Neural crest cell (in vitro differentiated cells): ENCODE data around the gene RYR3. TPM values are rescaled to one million over a fixed set of nuclear protein-coding genes. Genes with fewer than 3 reads are reported as not detected.

Experiments used
- DNase-seq: peaks from one replicate; pipeline ENCODE4 v3.0.0; 2021; ENCODE audit warnings: low read depth, mixed read lengths, low spot score
- H3K27ac Mint-ChIP-seq: one replicate; pipeline ENCODE4 v1.8.0; 2021; ENCODE audit warnings: mild to moderate bottlenecking, mixed read lengths; ENCODE audit not compliant: unreplicated experiment
- H3K27me3 Mint-ChIP-seq: 2 replicates; pipeline ENCODE4 v1.8.0; 2021; ENCODE audit warnings: low read depth, mild to moderate bottlenecking, mixed read lengths
- H3K36me3 Mint-ChIP-seq: 2 replicates; pipeline ENCODE4 v1.8.0; 2021; ENCODE audit warnings: low read depth, mild to moderate bottlenecking, mixed read lengths
- H3K4me1 Mint-ChIP-seq: 2 replicates; pipeline ENCODE4 v1.8.0; 2021; ENCODE audit warnings: mixed read lengths
- H3K4me3 Mint-ChIP-seq: one replicate; pipeline ENCODE4 v1.8.0; 2021; ENCODE audit warnings: mild to moderate bottlenecking, mixed read lengths
- H3K9me3 Mint-ChIP-seq: 2 replicates; pipeline ENCODE4 v1.8.0; 2021; ENCODE audit warnings: mixed read lengths
- CTCF ChIP-seq: fragments of 200-600 bp; sonication (generic); conservative IDR thresholded peaks from 2 replicates; pipeline ENCODE4 v1.5.0; 2021; ENCODE audit warnings: antibody characterized with exemption, mild to moderate bottlenecking
- total RNA-seq: library from RNA; stranded (reverse); gene quantifications from 2 replicates; pipeline ENCODE4 v1.2.1, GENCODE V29; 2021

RYR3 gene
- total RNA-seq, 1 donor from 2014 or later: 2.2 TPM

DNA sequence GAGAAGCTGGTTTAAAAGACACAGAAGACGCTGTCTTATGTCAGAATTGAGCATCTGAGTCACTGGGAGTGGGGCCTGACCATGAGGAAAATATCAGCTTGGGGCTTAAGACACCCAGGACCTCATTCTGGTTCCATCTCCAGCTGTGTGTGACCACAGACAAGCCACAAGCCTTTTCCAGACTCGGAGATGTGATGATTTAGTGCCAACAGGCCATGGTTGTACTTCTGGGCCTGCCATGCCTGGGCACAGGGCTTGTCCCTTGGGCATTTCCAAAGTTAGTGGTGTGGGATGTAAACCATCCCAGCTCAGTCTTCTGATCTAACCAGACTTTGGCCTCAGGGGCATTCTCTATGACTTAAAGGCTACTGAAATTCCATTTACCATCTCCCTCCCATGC lies 269.8 kb downstream of the RYR3 start:
- no peak for TF ChIP-seq CTCF
- peaks cover 3% of the 10 kb centered on the region for H3K27me3 Mint-ChIP-seq
- H3K4me3 Mint-ChIP-seq: no peak overlapping the region
- H3K9me3 Mint-ChIP-seq: peaks cover 8% of the 10 kb centered on the region
- no peak for DNase-seq
- no peak overlapping the region for H3K27ac Mint-ChIP-seq
- H3K36me3 Mint-ChIP-seq: no peaks in the 10 kb centered on the region
- H3K4me1 Mint-ChIP-seq: no peaks in the 10 kb centered on the region

- H3K4me3 Mint-ChIP-seq: no peak overlapping the region
- no peak for DNase-seq
- TF ChIP-seq CTCF: no peak
- H3K27ac Mint-ChIP-seq: no peak overlapping the region
- H3K36me3 Mint-ChIP-seq: no peaks in the 10 kb centered on the region
- peaks cover 8% of the 10 kb centered on the region for H3K9me3 Mint-ChIP-seq
- no peaks in the 10 kb centered on the region for H3K4me1 Mint-ChIP-seq
- peaks cover 3% of the 10 kb centered on the region for H3K27me3 Mint-ChIP-seq
These were observed 270.3 kb downstream of the RYR3 start for GRCh38 chr15:33581032-33581431.

GRCh38 chr15:33584797-33585196 lies 274.0 kb downstream of the RYR3 start:
- no peak for DNase-seq
- no peaks in the 10 kb centered on the region for H3K9me3 Mint-ChIP-seq
- no peaks in the 10 kb centered on the region for H3K27me3 Mint-ChIP-seq
- no peaks in the 10 kb centered on the region for H3K36me3 Mint-ChIP-seq
- no peak overlapping the region for H3K27ac Mint-ChIP-seq
- no peak for TF ChIP-seq CTCF
- no peaks in the 10 kb centered on the region for H3K4me1 Mint-ChIP-seq
- no peak overlapping the region for H3K4me3 Mint-ChIP-seq

DNA sequence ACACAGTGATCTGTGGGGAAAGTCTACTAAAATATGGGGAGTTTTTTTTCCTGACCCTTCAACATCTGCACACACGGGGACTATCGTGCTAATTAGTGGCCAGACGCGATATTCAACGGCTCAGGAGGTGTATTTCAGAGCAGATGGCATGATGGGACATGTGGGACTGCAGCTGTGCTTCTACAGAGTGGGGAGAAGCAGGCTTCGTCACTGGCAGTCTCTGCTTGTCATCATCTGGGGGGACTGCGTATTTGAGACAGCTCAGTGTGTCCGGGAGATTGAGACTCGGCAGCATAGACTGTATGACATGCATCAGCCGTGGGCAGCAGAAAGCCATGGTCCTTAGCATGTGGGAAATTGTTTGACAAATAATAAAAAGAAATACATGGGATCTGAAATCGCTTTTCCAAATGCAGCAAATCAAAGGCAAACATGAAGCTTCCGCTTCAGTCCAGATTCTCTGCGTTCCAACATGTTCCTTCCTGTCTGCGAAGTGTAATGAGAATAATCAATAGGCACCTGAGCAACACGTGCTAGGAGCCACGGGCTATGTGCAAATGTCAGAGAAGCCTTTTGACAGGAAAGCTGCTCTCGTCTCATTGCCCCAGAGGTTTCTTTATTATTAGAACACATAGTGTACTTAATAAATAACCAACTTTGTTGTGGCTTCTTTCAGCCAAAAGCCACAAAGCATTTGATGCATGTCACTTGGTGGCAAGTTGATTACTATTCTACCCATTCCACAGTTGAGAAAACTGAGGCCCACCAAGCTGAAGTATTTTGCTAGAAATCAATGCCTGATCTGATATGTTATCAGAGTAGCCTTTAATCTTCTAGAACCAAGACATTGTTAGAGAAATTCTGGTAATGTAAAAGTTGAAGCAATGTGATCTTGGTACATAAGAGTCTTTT lies 276.3 kb downstream of the RYR3 start:
- Mint-ChIP-seq H3K4me3 (no peak overlapping the region), H3K4me1 (peaks cover 5% of the 10 kb centered on the region), H3K9me3 (no peaks in the 10 kb centered on the region), H3K27ac (no peak overlapping the region), H3K36me3 (peaks cover 2% of the 10 kb centered on the region), H3K27me3 (no peaks in the 10 kb centered on the region)
- no peak for DNase-seq
- no peak for TF ChIP-seq CTCF

GRCh38 chr15:33587773-33588172 lies 277.0 kb downstream of the RYR3 start:
- Mint-ChIP-seq H3K36me3 (peaks cover 5% of the 10 kb centered on the region), H3K4me1 (peaks cover 5% of the 10 kb centered on the region), H3K9me3 (no peaks in the 10 kb centered on the region), H3K4me3 (no peak overlapping the region), H3K27ac (no peak overlapping the region), H3K27me3 (no peaks in the 10 kb centered on the region)
- no peak for DNase-seq
- no peak for TF ChIP-seq CTCF
